T-helper 22 cell (primary cell): Measurements from ENCODE around the gene IL10.
A peak's percentile ranks its signal among the peaks of the same experiment; 100 is the strongest.

ENCODE experiments used
- DNase-seq: peaks from one replicate; pipeline ENCODE4 v3.0.0-alpha.2; 2020; ENCODE audit warnings: low read depth

The IL10 gene

GRCh38 chr1:206772243-206772937, at the start of gene IL10:
Gene IL10, minus strand, starts transcription at chr1:206772494. Its CDS starts 59 bp downstream, at chr1:206772435.
- DNase-seq, result no peak

DNA sequence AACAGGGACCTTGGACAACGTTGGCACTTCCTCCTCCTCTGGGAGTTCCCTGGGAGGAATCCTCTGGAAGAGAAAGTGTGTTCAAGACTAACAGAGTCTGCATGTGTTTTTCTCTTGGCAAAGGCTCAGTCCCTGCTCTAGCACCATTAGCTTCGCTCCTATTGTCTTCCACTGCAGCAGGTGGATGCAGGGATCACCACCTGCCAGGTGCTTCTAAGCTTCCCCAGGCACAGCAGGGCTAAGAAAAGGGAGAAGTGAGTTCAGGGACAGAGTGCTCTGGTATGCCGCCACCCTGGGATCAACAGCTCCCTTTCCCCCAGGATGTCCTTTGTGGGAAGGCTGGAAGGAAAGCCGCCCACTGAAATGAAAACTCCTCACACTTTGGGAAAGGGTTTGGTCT, 49.2 kb upstream of the IL10 start:
- no peak for DNase-seq

GRCh38 chr1:206816390-206817287, 44.3 kb upstream of the IL10 start:
- DNase-seq, result no peak

- DNase-seq, result no peak
Observed at GRCh38 chr1:206814716-206815341, 42.5 kb upstream of the IL10 start.

GRCh38 chr1:206812471-206812870, 40.2 kb upstream of the IL10 start:
- DNase-seq, result no peak

- DNase-seq, result no peak
Observed at GRCh38 chr1:206809504-206810084, 37.3 kb upstream of the IL10 start.

GRCh38 chr1:206808615-206809014, 36.3 kb upstream of the IL10 start:
- DNase-seq, result peak; percentile 16

DNA sequence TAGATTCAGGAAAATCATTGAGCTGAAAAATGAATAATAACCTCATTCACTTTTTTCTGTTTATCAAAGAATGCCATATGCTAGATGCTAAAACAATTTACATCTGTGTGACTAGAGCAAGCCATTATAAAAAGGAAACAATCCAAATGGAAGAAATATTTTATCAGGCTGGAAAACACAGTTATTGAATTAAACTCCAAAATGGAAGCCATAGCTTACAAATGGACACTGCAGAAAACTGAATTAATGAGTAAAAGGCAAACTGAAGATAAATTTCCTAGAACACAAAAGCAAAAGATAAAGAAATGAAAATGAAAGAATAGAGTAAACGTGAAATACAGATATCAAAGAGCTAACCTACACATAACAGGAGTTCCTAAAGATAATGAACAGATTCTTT, 33.1 kb upstream of the IL10 start:
- DNase-seq, result no peak

- DNase-seq, result no peak
Observed at GRCh38 chr1:206804156-206804737, 32.0 kb upstream of the IL10 start.

DNA sequence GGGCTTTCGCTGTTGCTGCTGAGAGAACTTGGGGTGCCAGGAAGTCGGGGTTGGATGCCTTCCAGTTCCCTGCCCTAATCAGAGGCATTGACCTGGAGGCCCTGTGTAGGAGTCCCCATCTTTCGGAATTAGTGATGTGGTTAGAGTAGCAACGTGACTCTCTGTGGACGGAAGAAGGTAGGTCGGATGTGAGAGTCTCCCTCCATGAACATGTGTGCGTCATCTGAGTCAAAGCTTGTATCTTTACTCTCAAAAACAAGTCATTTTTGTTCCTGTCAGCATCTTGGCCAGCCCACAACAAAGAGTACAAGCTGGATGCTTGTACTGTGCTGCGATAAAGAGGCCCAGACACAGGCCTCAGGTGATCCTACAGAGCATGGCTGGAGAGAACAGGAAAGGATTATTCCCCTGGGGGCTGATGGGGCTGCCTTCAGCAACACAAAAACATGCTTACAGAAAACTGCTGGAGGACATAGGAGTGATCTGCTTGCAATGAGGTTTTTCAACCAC, 31.0 kb upstream of the IL10 start:
- DNase-seq, result peak; percentile 82

GRCh38 chr1:206802401-206802800, 30.1 kb upstream of the IL10 start:
- DNase-seq, result no peak

GRCh38 chr1:206801467-206801866, 29.2 kb upstream of the IL10 start:
- DNase-seq, result no peak

DNA sequence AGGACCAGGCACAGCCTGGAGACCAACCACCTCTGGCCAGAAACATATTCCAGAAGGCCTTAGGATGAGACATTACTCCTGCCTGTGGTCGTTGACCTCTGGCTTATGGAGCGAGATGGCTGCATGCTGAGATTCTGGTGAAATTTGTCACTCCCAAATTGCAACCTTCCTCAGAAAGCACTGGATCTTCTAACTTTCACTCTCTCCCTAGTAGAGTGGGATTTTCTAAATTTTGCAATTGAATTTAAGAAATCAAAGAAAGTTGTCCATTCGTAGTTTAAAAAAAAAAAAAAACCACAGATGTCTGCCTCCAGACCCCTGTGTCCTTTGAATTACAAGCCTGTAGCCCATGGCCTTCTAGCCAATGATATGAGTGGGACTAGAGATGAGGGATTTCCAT, 28.6 kb upstream of the IL10 start:
- no peak for DNase-seq

- no peak for DNase-seq
Observed at GRCh38 chr1:206800411-206800810, 28.1 kb upstream of the IL10 start.

DNA sequence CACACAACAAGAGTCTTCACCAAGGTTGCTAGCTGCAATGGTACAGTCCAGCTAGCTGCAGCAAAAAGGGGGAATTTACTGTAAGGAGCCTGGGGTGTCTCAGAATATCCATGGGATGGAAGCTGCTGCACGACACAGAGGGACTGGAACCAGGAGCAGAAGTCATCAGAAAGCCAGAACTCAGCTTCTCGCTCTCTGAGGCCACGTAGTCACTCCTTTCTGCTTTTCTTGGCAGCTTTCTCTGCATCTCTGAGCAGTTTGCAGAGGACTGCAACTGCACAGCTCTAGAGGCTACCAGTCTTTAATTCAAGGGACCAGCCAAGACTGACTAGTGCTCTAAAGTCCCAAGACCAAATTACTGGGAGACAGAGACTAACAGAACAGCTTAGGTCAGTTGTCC, 27.0 kb upstream of the IL10 start:
- DNase-seq, result no peak

DNA sequence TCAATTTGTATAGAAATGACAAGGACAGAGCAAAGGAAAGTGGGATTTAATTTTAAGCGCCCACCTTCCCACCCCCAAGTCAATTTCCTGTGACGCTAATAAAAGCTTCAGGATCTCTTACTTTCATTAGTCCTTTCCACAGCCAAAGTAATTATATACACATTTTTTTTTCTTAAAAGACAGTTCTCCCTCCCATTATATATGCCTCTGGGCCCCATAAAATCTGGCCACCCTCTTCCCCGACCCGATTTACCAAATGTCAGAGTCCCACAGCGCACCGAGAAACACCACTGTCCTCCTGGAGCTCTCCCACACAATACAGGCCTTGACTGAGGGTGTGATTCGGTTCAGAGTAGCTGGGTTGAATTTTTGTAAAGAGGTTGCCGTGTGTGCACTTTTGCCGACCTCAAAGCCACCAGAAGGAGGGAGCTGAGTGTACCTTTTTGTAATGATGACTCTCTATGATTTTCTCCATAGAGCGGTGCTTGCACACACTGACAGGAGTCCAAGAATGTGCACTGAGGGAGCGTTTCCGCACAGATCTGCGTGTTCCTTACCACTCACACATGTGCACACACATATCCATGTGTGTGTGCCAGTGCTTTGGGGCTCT, 26.2 kb upstream of the IL10 start:
- no peak for DNase-seq

DNA sequence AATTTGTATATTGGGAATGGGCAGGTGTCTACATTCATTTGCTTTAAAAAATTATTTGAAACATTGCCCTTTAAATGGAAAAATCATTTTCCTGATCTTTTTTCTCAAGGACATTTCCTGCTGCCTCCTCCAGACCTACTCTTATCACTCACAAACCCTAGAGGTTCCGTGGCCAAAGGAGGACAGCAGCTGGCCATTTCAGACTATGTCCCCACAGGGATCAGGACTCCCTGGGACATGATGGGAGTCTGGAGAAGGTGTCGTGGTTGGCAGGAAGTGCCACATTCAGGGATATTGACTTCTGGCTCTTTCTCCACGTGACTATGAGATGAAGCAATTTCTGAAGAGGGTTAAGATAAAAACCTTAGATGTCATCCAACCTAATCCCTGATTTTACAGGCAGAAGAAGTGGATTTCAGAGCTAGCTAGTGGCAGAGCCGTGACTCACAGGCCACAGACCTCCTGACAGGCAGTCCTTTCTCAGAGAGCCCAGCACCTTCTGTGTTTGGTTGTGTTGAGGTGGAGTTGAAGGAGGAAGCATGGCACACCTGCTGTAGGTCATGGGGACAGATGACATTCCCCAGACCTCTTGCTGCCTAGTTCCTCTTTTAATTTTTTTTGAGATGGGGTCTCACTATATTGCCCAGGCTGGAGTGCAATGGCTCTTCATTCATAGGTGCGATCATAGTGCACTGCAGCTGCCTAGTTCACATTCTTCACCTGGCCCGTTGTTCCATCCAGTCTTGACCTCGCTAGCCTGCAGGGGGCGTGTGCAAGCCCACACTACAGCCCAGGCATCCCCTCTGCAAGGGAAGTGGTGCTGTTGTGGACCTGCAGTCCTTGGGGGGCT, 25.5 kb upstream of the IL10 start:
- no peak for DNase-seq

DNA sequence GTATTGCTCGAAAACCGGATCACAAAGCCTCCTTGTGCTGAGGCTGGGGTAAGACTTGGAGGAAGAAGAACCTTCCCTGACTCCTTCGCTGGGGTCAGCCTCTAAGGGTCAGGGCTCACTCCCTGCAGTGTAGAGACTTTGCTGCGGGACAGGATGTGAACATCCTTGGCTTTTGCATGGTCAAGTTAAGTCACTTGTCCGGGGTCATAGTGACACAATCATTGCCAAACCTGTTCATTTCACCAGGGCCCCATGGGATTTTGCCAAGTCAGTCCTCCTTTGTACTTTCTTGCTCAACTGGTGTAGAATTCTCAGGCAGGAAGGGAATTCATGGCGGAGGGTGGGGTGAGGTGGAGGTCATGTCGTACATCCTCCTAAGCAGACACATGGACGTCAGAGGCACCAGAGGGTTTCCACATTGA, 24.7 kb upstream of the IL10 start:
- DNase-seq, result no peak

GRCh38 chr1:206796116-206796515, 23.8 kb upstream of the IL10 start:
- no peak for DNase-seq

GRCh38 chr1:206794294-206794908, 22.1 kb upstream of the IL10 start:
- DNase-seq, result no peak
